Activated T-cell treated with anti-CD3 and anti-CD28 coated beads, Interleukin-2, amount 50 U/mL, for 72 hours (primary cell): ENCODE results near the gene PAPSS2. TPM values are rescaled to one million over a fixed set of nuclear protein-coding genes. Genes with fewer than 3 reads are reported as not detected.

ENCODE experiments used
- ATAC-seq, 2 donors: fragments of 150-1000 bp; cut with Tn5 transposase; replicated peaks in 1 of 2; 2 replicates each; pipeline ENCODE4 v1.10.0; 2021; ENCODE audit warnings: moderate library complexity in 2 of 2, mild to moderate bottlenecking in 1 of 2
- DNase-seq, 2 donors: peaks; one replicate each; pipeline ENCODE4 v3.0.0; 2021 to 2022; ENCODE audit warnings: mixed read lengths in 1 of 2
- H3K27ac Mint-ChIP-seq: one replicate; pipeline ENCODE4 v1.8.0; 2022; ENCODE audit warnings: mild to moderate bottlenecking, moderate library complexity, mixed read lengths
- H3K27me3 Mint-ChIP-seq: one replicate; pipeline ENCODE4 v1.8.0; 2022; ENCODE audit warnings: low read depth, mixed read lengths
- H3K36me3 Mint-ChIP-seq, 2 donors: one replicate each; pipeline ENCODE4 v1.8.0; 2022; ENCODE audit warnings: mixed read lengths in 2 of 2, mild to moderate bottlenecking in 1 of 2; ENCODE audit not compliant: insufficient read depth in 2 of 2
- H3K4me1 Mint-ChIP-seq: one replicate; pipeline ENCODE4 v1.8.0; 2022; ENCODE audit warnings: low read depth, mixed read lengths
- H3K4me3 Mint-ChIP-seq, 2 donors: one replicate each; pipeline ENCODE4 v1.8.0; 2022; ENCODE audit warnings: mild to moderate bottlenecking in 2 of 2, mixed read lengths in 2 of 2, moderate library complexity in 2 of 2
- H3K9me3 Mint-ChIP-seq, 2 donors: one replicate each; pipeline ENCODE4 v1.8.0; 2022; ENCODE audit warnings: mixed read lengths in 2 of 2
- total RNA-seq, 2 donors: library from RNA; stranded (reverse); gene quantifications; one replicate each; pipeline ENCODE4 v1.2.3, GENCODE V29; 2022

PAPSS2 gene
- total RNA-seq, 2 donors from 2014 or later = 0.53 to 0.69 TPM

GRCh38 chr10:87707254-87707653 lies 47.6 kb downstream of the PAPSS2 start:
- no peaks in the 10 kb centered on the region for H3K27me3 Mint-ChIP-seq
- no peaks in the 10 kb centered on the region for H3K9me3 Mint-ChIP-seq
- ATAC-seq (no peak), DNase-seq (no peak)
- no peak overlapping the region for H3K27ac Mint-ChIP-seq
- H3K36me3 Mint-ChIP-seq = no peaks in the 10 kb centered on the region
- no peak overlapping the region for H3K4me3 Mint-ChIP-seq
- no peaks in the 10 kb centered on the region for H3K4me1 Mint-ChIP-seq

- Mint-ChIP-seq H3K36me3 (no peaks in the 10 kb centered on the region), H3K4me3 (no peak overlapping the region), H3K27me3 (peaks cover 2% of the 10 kb centered on the region), H3K4me1 (peaks cover 7% of the 10 kb centered on the region), H3K27ac (no peak overlapping the region), H3K9me3 (no peaks in the 10 kb centered on the region)
- DNase-seq (no peak), ATAC-seq (no peak)
These were observed 53.4 kb downstream of the PAPSS2 start for GRCh38 chr10:87712913-87713616.

- DNase-seq = no peak
- Mint-ChIP-seq H3K27me3 (peaks cover 6% of the 10 kb centered on the region), H3K4me1 (peaks cover 11% of the 10 kb centered on the region), H3K4me3 (no peak overlapping the region), H3K36me3 (no peaks in the 10 kb centered on the region), H3K27ac (no peak overlapping the region), H3K9me3 (no peaks in the 10 kb centered on the region)
- no peak for ATAC-seq
These were observed 54.0 kb downstream of the PAPSS2 start for GRCh38 chr10:87713707-87714106.

- H3K27ac Mint-ChIP-seq = no peak overlapping the region
- no peaks in the 10 kb centered on the region for H3K9me3 Mint-ChIP-seq
- ATAC-seq (no peak), DNase-seq (no peak)
- H3K27me3 Mint-ChIP-seq = peaks cover 19% of the 10 kb centered on the region
- H3K4me1 Mint-ChIP-seq = peaks cover 15% of the 10 kb centered on the region
- no peak overlapping the region for H3K4me3 Mint-ChIP-seq
- H3K36me3 Mint-ChIP-seq = no peaks in the 10 kb centered on the region
These were observed 56.1 kb downstream of the PAPSS2 start for GRCh38 chr10:87715552-87716347.

GRCh38 chr10:87716348-87716670 lies 56.6 kb downstream of the PAPSS2 start:
- DNase-seq = no peak
- no peaks in the 10 kb centered on the region for H3K9me3 Mint-ChIP-seq
- no peak overlapping the region for H3K4me3 Mint-ChIP-seq
- H3K4me1 Mint-ChIP-seq = peaks cover 19% of the 10 kb centered on the region
- H3K27ac Mint-ChIP-seq = no peak overlapping the region
- H3K27me3 Mint-ChIP-seq = peaks cover 21% of the 10 kb centered on the region
- H3K36me3 Mint-ChIP-seq = no peaks in the 10 kb centered on the region
- no peak for ATAC-seq

- no peaks in the 10 kb centered on the region for H3K36me3 Mint-ChIP-seq
- no peaks in the 10 kb centered on the region for H3K9me3 Mint-ChIP-seq
- H3K27ac Mint-ChIP-seq = no peak overlapping the region
These were observed 61.0 kb downstream of the PAPSS2 start for GRCh38 chr10:87720665-87721064.

GRCh38 chr10:87721781-87722180 lies 62.1 kb downstream of the PAPSS2 start:
- peaks cover 43% of the 10 kb centered on the region for H3K27me3 Mint-ChIP-seq
- no peaks in the 10 kb centered on the region for H3K9me3 Mint-ChIP-seq
- H3K4me3 Mint-ChIP-seq = no peak overlapping the region
- no peak overlapping the region for H3K27ac Mint-ChIP-seq
- ATAC-seq (no peak), DNase-seq (no peak)
- H3K36me3 Mint-ChIP-seq = no peaks in the 10 kb centered on the region
- H3K4me1 Mint-ChIP-seq = peaks cover 12% of the 10 kb centered on the region

More at GRCh38 chr10:87720665-87721064, 61.0 kb downstream of the PAPSS2 start:
- Mint-ChIP-seq H3K27me3 (peaks cover 43% of the 10 kb centered on the region), H3K4me1 (peaks cover 19% of the 10 kb centered on the region), H3K4me3 (no peak overlapping the region)
- no peak for DNase-seq
- ATAC-seq = peak; percentile 40 to 45

- no peak for ATAC-seq
- no peaks in the 10 kb centered on the region for H3K36me3 Mint-ChIP-seq
- H3K4me3 Mint-ChIP-seq = no peak overlapping the region
- no peaks in the 10 kb centered on the region for H3K9me3 Mint-ChIP-seq
- DNase-seq = no peak
- peaks cover 12% of the 10 kb centered on the region for H3K4me1 Mint-ChIP-seq
- H3K27ac Mint-ChIP-seq = no peak overlapping the region
- H3K27me3 Mint-ChIP-seq = peaks cover 43% of the 10 kb centered on the region
These were observed 63.0 kb downstream of the PAPSS2 start for GRCh38 chr10:87722716-87723115.

GRCh38 chr10:87723500-87723899 lies 63.8 kb downstream of the PAPSS2 start:
- ATAC-seq = no peak
- peaks cover 36% of the 10 kb centered on the region for H3K27me3 Mint-ChIP-seq
- H3K27ac Mint-ChIP-seq = no peak overlapping the region

GRCh38 chr10:87724789-87725188 lies 65.1 kb downstream of the PAPSS2 start:
- ATAC-seq (no peak), DNase-seq (no peak)
- Mint-ChIP-seq H3K27ac (no peak overlapping the region), H3K9me3 (no peaks in the 10 kb centered on the region), H3K4me3 (no peak overlapping the region), H3K27me3 (peaks cover 29% of the 10 kb centered on the region), H3K36me3 (no peaks in the 10 kb centered on the region), H3K4me1 (peaks cover 8% of the 10 kb centered on the region)

More at GRCh38 chr10:87723500-87723899, 63.8 kb downstream of the PAPSS2 start:
- Mint-ChIP-seq H3K4me3 (no peak overlapping the region), H3K9me3 (no peaks in the 10 kb centered on the region), H3K4me1 (peaks cover 9% of the 10 kb centered on the region), H3K36me3 (no peaks in the 10 kb centered on the region)
- DNase-seq = no peak

GRCh38 chr10:87729940-87730339 lies 70.3 kb downstream of the PAPSS2 start:
- no peak for DNase-seq
- no peaks in the 10 kb centered on the region for H3K9me3 Mint-ChIP-seq
- H3K27ac Mint-ChIP-seq = no peak overlapping the region
- no peaks in the 10 kb centered on the region for H3K4me1 Mint-ChIP-seq
- H3K36me3 Mint-ChIP-seq = no peaks in the 10 kb centered on the region
- peaks cover 18% of the 10 kb centered on the region for H3K27me3 Mint-ChIP-seq
- no peak for ATAC-seq
- H3K4me3 Mint-ChIP-seq = no peak overlapping the region

- Mint-ChIP-seq H3K27me3 (peaks cover 37% of the 10 kb centered on the region), H3K4me3 (no peak overlapping the region), H3K27ac (no peak overlapping the region), H3K4me1 (no peaks in the 10 kb centered on the region), H3K36me3 (no peaks in the 10 kb centered on the region), H3K9me3 (no peaks in the 10 kb centered on the region)
- ATAC-seq (no peak), DNase-seq (no peak)
These were observed 73.4 kb downstream of the PAPSS2 start for GRCh38 chr10:87733081-87733480.

GRCh38 chr10:87734987-87735827 lies 75.5 kb downstream of the PAPSS2 start:
- Mint-ChIP-seq H3K36me3 (no peaks in the 10 kb centered on the region), H3K4me3 (no peak overlapping the region), H3K4me1 (no peaks in the 10 kb centered on the region), H3K27me3 (peaks cover 39% of the 10 kb centered on the region), H3K27ac (no peak overlapping the region), H3K9me3 (no peaks in the 10 kb centered on the region)
- ATAC-seq = peak; percentile 60 to 62
- peak in 1 of 2 donors; percentile 18 for DNase-seq
